Chondrocyte (in vitro differentiated cells): ENCODE data around the gene AHI1. TPM values are rescaled to one million over a fixed set of nuclear protein-coding genes. Genes with fewer than 3 reads are reported as not detected.

ENCODE experiments used
- DNase-seq: peaks from one replicate; pipeline ENCODE4 v3.0.0; 2021; ENCODE audit warnings: mixed read lengths, low spot score
- H3K27ac Mint-ChIP-seq: one replicate; pipeline ENCODE4 v1.8.0; 2021; ENCODE audit warnings: mild to moderate bottlenecking, moderate library complexity, mixed read lengths; ENCODE audit not compliant: unreplicated experiment
- H3K27me3 Mint-ChIP-seq: 2 replicates; pipeline ENCODE4 v1.8.0; 2021; ENCODE audit warnings: low read depth, mixed read lengths
- H3K36me3 Mint-ChIP-seq: 2 replicates; pipeline ENCODE4 v1.8.0; 2021; ENCODE audit warnings: low read depth, mixed read lengths
- H3K4me1 Mint-ChIP-seq: 2 replicates; pipeline ENCODE4 v1.8.0; 2021; ENCODE audit warnings: low read depth, mild to moderate bottlenecking, mixed read lengths
- H3K4me3 Mint-ChIP-seq: one replicate; pipeline ENCODE4 v1.8.0; 2021; ENCODE audit warnings: mild to moderate bottlenecking, moderate library complexity, mixed read lengths; ENCODE audit not compliant: unreplicated experiment
- H3K9me3 Mint-ChIP-seq: 2 replicates; pipeline ENCODE4 v1.8.0; 2021; ENCODE audit warnings: low read depth, mixed read lengths
- total RNA-seq: library from RNA; stranded (reverse); gene quantifications from 3 replicates; pipeline ENCODE4 v1.2.1, GENCODE V29; 2021
- TF ChIP-seq, protein P1 (sequence below): fragments of 200-600 bp; sonication (generic); IDR thresholded peaks from 2 replicates; pipeline ENCODE4 v1.5.0; 2021; ENCODE audit warnings: antibody characterized with exemption, mild to moderate bottlenecking, moderate library complexity

Gene AHI1
- total RNA-seq, 1 donor from 2014 or later: 14.8 TPM

DNA sequence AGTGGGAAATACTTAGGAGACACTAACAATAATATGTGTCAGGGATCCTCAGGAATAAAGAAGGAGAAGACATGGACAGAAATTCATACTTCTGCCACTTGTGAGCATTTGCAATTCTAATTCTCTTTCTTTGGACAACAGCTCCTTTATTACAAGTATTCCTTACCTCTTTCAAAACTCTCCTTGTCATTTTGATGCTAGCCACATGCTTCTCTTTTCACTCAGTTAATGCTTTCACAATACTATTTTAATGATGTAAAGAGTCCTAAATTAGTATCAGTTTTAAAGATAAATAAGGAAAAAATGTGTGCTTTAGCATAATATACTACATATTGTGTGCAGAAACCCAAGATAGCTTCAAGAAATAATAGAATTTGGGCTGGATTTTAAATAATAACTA is 62.5 kb downstream of the AHI1 start:
- H3K4me1 Mint-ChIP-seq: peaks cover 2% of the 10 kb centered on the region
- no peak overlapping the region for H3K27ac Mint-ChIP-seq
- no peak for DNase-seq
- peaks cover 3% of the 10 kb centered on the region for H3K36me3 Mint-ChIP-seq
- H3K4me3 Mint-ChIP-seq: no peak overlapping the region
- no peaks in the 10 kb centered on the region for H3K27me3 Mint-ChIP-seq
- TF ChIP-seq, protein P1, sequence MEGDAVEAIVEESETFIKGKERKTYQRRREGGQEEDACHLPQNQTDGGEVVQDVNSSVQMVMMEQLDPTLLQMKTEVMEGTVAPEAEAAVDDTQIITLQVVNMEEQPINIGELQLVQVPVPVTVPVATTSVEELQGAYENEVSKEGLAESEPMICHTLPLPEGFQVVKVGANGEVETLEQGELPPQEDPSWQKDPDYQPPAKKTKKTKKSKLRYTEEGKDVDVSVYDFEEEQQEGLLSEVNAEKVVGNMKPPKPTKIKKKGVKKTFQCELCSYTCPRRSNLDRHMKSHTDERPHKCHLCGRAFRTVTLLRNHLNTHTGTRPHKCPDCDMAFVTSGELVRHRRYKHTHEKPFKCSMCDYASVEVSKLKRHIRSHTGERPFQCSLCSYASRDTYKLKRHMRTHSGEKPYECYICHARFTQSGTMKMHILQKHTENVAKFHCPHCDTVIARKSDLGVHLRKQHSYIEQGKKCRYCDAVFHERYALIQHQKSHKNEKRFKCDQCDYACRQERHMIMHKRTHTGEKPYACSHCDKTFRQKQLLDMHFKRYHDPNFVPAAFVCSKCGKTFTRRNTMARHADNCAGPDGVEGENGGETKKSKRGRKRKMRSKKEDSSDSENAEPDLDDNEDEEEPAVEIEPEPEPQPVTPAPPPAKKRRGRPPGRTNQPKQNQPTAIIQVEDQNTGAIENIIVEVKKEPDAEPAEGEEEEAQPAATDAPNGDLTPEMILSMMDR: no peak
- no peaks in the 10 kb centered on the region for H3K9me3 Mint-ChIP-seq

DNA sequence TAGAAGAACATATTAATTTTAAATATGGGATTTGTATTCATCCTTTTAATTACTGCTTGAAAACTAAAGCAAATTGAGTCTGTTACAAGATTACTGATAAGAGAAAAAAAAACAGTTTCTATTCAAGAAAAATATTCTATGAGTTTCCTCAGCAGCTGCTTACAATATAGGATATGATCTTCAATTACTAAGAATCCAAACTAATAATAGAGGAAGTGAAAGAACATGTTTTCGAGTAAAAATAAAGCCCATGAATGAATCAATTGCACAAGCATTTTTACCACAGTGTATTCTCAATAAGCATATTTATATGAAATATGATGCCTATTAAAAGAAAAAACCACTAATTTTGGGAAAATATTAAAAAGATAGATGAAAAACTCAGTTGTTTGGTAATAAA is 63.4 kb downstream of the AHI1 start:
- Mint-ChIP-seq H3K36me3 (peaks cover 3% of the 10 kb centered on the region), H3K27ac (no peak overlapping the region), H3K9me3 (no peaks in the 10 kb centered on the region), H3K4me3 (no peak overlapping the region), H3K4me1 (peaks cover 2% of the 10 kb centered on the region), H3K27me3 (no peaks in the 10 kb centered on the region)
- TF ChIP-seq, protein P1: no peak
- DNase-seq: no peak

DNA sequence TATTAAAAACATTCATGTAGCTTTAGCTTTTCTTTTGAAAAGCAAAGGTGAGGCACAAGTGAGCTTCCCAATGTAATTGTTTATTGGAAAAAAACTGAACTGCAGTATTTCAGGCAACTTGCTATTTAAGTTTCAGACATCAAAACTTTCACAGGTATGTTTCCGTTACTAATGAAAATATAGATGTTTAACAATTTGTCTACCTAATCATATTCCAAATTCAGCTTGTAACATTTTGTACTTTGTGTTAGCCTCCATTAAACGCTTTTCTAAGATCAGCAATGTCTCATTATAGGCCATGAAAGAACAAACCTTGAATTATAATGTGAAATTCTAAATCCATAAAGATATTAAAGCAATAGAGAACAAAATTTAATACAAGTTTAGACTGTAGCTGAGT is 69.5 kb downstream of the AHI1 start:
- DNase-seq: no peak
- Mint-ChIP-seq H3K4me3 (no peak overlapping the region), H3K36me3 (no peaks in the 10 kb centered on the region), H3K27me3 (no peaks in the 10 kb centered on the region), H3K9me3 (no peaks in the 10 kb centered on the region), H3K4me1 (no peaks in the 10 kb centered on the region), H3K27ac (no peak overlapping the region)
- TF ChIP-seq, protein P1: no peak

DNA sequence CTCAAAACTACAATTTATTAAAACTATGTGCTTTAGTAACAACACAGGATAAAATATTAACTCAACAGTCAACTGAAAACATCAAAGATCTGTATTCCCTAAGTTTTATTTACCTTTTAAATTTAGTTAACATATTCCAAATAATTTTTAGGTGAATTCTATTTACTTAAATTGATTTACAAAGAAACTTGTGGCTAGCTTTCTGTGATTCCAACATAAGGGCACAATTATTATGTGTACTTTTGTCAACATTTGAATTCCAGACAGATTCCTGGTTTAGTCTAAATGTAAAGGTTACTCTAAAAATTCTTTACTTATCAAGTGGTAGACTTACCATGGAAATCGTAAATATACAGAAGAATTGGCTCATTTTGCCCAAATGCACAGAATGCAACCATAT is 70.7 kb downstream of the AHI1 start:
- no peak overlapping the region for H3K27ac Mint-ChIP-seq
- no peaks in the 10 kb centered on the region for H3K4me1 Mint-ChIP-seq
- no peaks in the 10 kb centered on the region for H3K36me3 Mint-ChIP-seq
- TF ChIP-seq, protein P1: no peak
- no peaks in the 10 kb centered on the region for H3K27me3 Mint-ChIP-seq
- no peak overlapping the region for H3K4me3 Mint-ChIP-seq
- no peaks in the 10 kb centered on the region for H3K9me3 Mint-ChIP-seq
- DNase-seq: no peak

DNA sequence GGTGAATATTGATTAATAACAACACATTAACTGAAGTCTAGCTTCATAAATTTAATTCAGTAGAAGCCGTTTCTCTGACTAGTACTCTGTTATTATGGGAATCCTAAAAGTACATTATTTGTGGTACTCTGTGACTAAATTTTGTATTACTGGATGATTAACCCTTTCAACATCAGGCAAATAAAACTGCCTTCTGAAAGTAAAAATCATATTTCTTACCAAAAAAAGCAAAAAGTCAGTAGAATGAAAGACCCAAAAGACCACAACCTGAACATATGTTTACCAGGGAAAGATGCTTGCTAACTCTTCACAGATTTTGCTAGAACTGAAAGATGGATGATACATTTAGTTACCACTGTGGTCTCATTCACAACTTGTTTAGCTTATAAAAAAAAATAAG is 73.2 kb downstream of the AHI1 start:
- H3K36me3 Mint-ChIP-seq: peaks cover 3% of the 10 kb centered on the region
- no peaks in the 10 kb centered on the region for H3K4me1 Mint-ChIP-seq
- H3K4me3 Mint-ChIP-seq: no peak overlapping the region
- no peak for DNase-seq
- no peak overlapping the region for H3K27ac Mint-ChIP-seq
- H3K27me3 Mint-ChIP-seq: no peaks in the 10 kb centered on the region
- no peaks in the 10 kb centered on the region for H3K9me3 Mint-ChIP-seq
- TF ChIP-seq, protein P1: no peak
